ENCODE data around the gene CCDC27.

CCDC27 gene

GRCh38 chr1:3774276-3774945, 22.2 kb downstream of the CCDC27 start:
- DNase-seq (ENCODE audit: low read depth in 1 of 2, low spot score in 1 of 2) = no peak

- no peak for DNase-seq (ENCODE audit: low read depth in 1 of 2, low spot score in 1 of 2)
Observed at GRCh38 chr1:3774946-3775489, 22.8 kb downstream of the CCDC27 start.

GRCh38 chr1:3775490-3776230, 23.4 kb downstream of the CCDC27 start:
- DNase-seq (ENCODE audit: low read depth in 1 of 2, low spot score in 1 of 2) = peak in 1 of 2 donors; percentile 21

- no peak for DNase-seq (ENCODE audit: low read depth in 1 of 2, low spot score in 1 of 2)
Observed at GRCh38 chr1:3776231-3776961, 24.1 kb downstream of the CCDC27 start.

- DNase-seq (ENCODE audit: low read depth in 1 of 2, low spot score in 1 of 2) = no peak
Observed at GRCh38 chr1:3777078-3777547, 24.9 kb downstream of the CCDC27 start.

GRCh38 chr1:3777647-3778589, 25.7 kb downstream of the CCDC27 start:
- no peak for DNase-seq (ENCODE audit: low read depth in 1 of 2, low spot score in 1 of 2)

- no peak for DNase-seq (ENCODE audit: low read depth in 1 of 2, low spot score in 1 of 2)
Observed at GRCh38 chr1:3778590-3779264, 26.5 kb downstream of the CCDC27 start.

- no peak for DNase-seq (ENCODE audit: low read depth in 1 of 2, low spot score in 1 of 2)
Observed at GRCh38 chr1:3779265-3779911, 27.1 kb downstream of the CCDC27 start.

- no peak for DNase-seq (ENCODE audit: low read depth in 1 of 2, low spot score in 1 of 2)
Observed at GRCh38 chr1:3779912-3780416, 27.7 kb downstream of the CCDC27 start.

GRCh38 chr1:3780901-3781300, 28.7 kb downstream of the CCDC27 start:
- DNase-seq (ENCODE audit: low read depth in 1 of 2, low spot score in 1 of 2) = no peak

- no peak for DNase-seq (ENCODE audit: low read depth in 1 of 2, low spot score in 1 of 2)
Observed at GRCh38 chr1:3783651-3784474, 31.6 kb downstream of the CCDC27 start.

- no peak for DNase-seq (ENCODE audit: low read depth in 1 of 2, low spot score in 1 of 2)
Observed at GRCh38 chr1:3785045-3785444, 32.8 kb downstream of the CCDC27 start.

GRCh38 chr1:3785456-3786157, 33.4 kb downstream of the CCDC27 start:
- DNase-seq (ENCODE audit: low read depth in 1 of 2, low spot score in 1 of 2) = no peak

GRCh38 chr1:3786468-3787348, 34.5 kb downstream of the CCDC27 start:
- DNase-seq (ENCODE audit: low read depth in 1 of 2, low spot score in 1 of 2) = no peak

GRCh38 chr1:3787349-3787715, 35.1 kb downstream of the CCDC27 start:
- DNase-seq (ENCODE audit: low read depth in 1 of 2, low spot score in 1 of 2) = peak in 1 of 2 donors; percentile 22

- no peak for DNase-seq (ENCODE audit: low read depth in 1 of 2, low spot score in 1 of 2)
Observed at GRCh38 chr1:3787745-3788605, 35.7 kb downstream of the CCDC27 start.

Measured in activated CD4-positive, alpha-beta T cell treated with anti-CD3 and anti-CD28 coated beads, Interleukin-2, amount 50 U/mL, for 24 hours (primary cell).